Endothelial cell of umbilical vein (primary cell): ENCODE measurements around the gene ADGRD1.

Experiments used
- CTCF ChIP-seq, 2 donors: IDR thresholded peaks; 1 replicate in 1 of 2; 2 replicates in 1 of 2; pipeline ENCODE4 v1.5.1; 2011; ENCODE audit warnings: low read length in 2 of 2, mild to moderate bottlenecking in 2 of 2, moderate library complexity in 2 of 2, control low read depth in 1 of 2, inconsistent platforms in 1 of 2, low read depth in 1 of 2; ENCODE audit not compliant: insufficient read depth in 1 of 2; ENCODE audit errors: extremely low read depth in 1 of 2
- POLR2AphosphoS5 ChIP-seq: IDR thresholded peaks from 2 replicates; pipeline ENCODE4 v1.6.1; 2012; ENCODE audit warnings: low read depth, mild to moderate bottlenecking, control low read depth, low read length, moderate library complexity; ENCODE audit not compliant: insufficient read depth
- TF ChIP-seq, protein P1 (sequence below): IDR thresholded peaks from 2 replicates; pipeline ENCODE4 v1.6.1; 2011; ENCODE audit not compliant: insufficient read depth, insufficient read length

DNA sequence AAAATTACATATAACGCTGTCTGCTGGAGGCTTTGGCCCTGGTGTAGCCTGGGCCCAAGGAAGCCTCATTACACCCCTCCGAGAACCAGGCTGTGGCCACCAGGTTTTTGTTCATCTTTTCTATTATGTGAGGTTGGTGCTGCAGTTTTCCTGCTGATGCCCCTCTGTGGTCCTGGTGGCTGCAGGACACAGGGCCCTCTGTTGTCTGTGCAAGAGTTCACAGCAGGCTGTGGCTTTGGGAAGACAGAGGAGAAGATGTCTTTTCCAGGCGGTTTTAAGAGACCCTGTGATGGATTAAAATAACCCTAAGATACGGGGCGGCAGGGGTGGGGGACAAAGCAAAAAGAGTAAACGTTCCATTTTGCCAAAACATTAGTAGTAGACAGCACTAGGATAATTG, 121.5 kb downstream of the ADGRD1 start:
- no peak for TF ChIP-seq POLR2AphosphoS5
- TF ChIP-seq, protein P1, sequence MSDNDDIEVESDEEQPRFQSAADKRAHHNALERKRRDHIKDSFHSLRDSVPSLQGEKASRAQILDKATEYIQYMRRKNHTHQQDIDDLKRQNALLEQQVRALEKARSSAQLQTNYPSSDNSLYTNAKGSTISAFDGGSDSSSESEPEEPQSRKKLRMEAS = no peak
- TF ChIP-seq CTCF (IDR thresholded peaks at IDR 0.05; ENCODE audit: extremely low read depth in 1 of 2, insufficient read depth in 1 of 2, low read depth in 1 of 2, low read length in 2 of 2) = no peak
